HUES64 (cell line): Measurements from ENCODE around the gene CRTC3.
A peak's percentile ranks its signal among the peaks of the same experiment; 100 is the strongest.
"Not testable (repeated sequence)": the region's sequence is repeated elsewhere in the genome, so short reads cannot be mapped to it uniquely, and the experiment has no call there.

Source experiments
- H3K27ac ChIP-seq: 2 replicates; pipeline ENCODE4 v1.7.0; 2013; ENCODE audit warnings: low read depth, low read length, inconsistent platforms
- H3K27me3 ChIP-seq: 2 replicates; pipeline ENCODE4 v1.6.1; 2013; ENCODE audit warnings: mild to moderate bottlenecking, low read length; ENCODE audit not compliant: insufficient read depth
- H3K36me3 ChIP-seq: 2 replicates; pipeline ENCODE4 v1.6.1; 2013; ENCODE audit warnings: mild to moderate bottlenecking, low read length; ENCODE audit not compliant: insufficient read depth
- H3K4me1 ChIP-seq: 2 replicates; pipeline ENCODE4 v1.6.1; 2013; ENCODE audit warnings: mild to moderate bottlenecking, low read length, moderate library complexity; ENCODE audit not compliant: insufficient read depth
- H3K4me3 ChIP-seq: 2 replicates; pipeline ENCODE4 v1.5.1; 2013; ENCODE audit warnings: mild to moderate bottlenecking, low read length, moderate library complexity
- H3K9ac ChIP-seq: 2 replicates; pipeline ENCODE4 v1.6.1; 2013; ENCODE audit warnings: mild to moderate bottlenecking, low read depth, low read length
- H3K9me3 ChIP-seq: 2 replicates; pipeline ENCODE4 v1.6.1; 2013; ENCODE audit warnings: low read depth, low read length; ENCODE audit not compliant: insufficient read depth
- WGBS: fragments of 150-250, 120-280 bp; methylation state at CpG from one replicate; pipeline ENCODE4 v1.1.7; 2013; ENCODE audit warnings: missing lambda C conversion rate; 5-methylcytosine and 5-hydroxymethylcytosine counted together

The CRTC3 gene

DNA sequence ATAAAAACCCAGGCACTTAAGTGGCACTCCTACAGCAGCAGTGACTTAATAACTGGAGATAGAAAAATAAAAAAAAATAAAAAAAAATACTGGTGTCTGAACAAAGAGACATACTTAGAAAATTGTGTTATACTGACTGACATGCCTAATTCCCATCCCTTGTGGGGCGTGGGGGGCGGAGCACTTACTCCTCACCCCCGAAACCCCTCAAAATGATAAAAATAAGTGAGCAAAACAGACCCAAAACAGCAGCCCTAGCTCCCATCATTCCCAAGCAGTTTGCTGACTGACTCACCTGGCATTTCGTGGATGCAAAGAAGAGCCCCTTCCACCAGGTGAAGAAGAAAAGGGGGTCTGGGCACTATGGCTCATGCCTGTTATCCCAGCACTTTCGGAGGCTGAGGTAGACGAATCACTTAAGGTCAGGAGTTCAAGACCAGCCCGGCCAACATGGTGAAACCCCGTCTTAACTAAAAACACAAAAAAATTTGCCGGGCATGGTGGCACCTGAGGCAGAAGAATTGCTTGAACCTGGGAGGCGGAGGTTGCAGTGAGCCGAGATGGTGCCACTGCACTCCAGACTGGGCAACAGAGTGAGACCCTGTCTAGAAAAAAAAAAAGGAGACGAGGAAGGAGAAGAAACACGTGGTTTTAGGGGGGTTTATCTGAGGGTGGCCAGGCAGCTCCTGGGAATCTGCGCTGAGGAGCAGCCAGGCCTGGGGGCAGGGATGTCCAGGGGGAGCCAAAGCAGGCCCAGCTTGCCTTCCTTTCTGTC lies 136.6 kb downstream of the CRTC3 start:
- whole genome bisulfite sequencing, result 92% methylated on average over 14 of the region's 14 CpGs
- peak overlapping the region; percentile 68 for H3K4me3 ChIP-seq

DNA sequence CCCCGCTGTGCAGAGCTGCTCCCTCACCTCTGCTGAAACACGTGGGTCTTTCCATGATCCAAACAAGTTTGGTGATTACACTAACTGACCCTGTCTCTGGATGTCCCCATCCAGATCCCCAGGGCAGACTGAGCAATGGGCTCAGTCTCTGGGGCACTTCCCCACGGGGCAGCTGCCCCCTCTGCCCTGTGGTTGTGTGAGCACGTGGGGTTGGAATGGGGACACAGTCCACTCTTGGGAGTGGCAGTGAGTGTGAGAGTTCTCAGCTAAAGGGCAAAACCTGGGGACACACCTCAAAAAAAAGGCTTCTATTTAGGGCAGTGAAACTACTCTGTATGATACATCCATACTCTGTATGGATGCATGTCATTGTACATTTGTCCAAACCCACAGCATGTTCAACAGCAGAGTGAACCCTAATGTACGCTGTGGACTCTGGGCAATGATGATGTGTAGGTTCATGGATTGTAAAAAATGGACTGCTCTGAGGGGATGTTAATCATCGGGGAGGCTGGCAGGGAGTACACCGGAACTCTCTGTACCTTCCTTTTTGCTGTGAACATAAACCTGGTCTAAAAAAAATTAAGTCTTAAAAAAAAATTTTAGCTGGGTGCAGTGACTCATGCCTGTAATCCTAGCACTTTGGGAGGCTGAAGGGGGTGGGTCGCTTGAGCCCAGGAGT lies 137.5 kb downstream of the CRTC3 start:
- no peak overlapping the region for H3K9ac ChIP-seq
- WGBS, result 90% methylated on average over 8 of the region's 8 CpGs
- no peak overlapping the region for H3K4me3 ChIP-seq
- H3K27ac ChIP-seq, result no peak overlapping the region
- no peaks in the 10 kb centered on the region for H3K9me3 ChIP-seq
- no peaks in the 10 kb centered on the region for H3K36me3 ChIP-seq
- H3K4me1 ChIP-seq, result no peaks in the 10 kb centered on the region
- H3K27me3 ChIP-seq, result peaks cover 4% of the 10 kb centered on the region; the same call in 1 of the 2 replicates

More for the DNA sequence above, 136.6 kb downstream of the CRTC3 start:
- Histone ChIP-seq H3K9ac (no peak overlapping the region), H3K27me3 (peaks cover 4% of the 10 kb centered on the region; the same call in 1 of the 2 replicates), H3K27ac (no peak overlapping the region), H3K4me1 (no peaks in the 10 kb centered on the region), H3K9me3 (no peaks in the 10 kb centered on the region), H3K36me3 (no peaks in the 10 kb centered on the region)

DNA sequence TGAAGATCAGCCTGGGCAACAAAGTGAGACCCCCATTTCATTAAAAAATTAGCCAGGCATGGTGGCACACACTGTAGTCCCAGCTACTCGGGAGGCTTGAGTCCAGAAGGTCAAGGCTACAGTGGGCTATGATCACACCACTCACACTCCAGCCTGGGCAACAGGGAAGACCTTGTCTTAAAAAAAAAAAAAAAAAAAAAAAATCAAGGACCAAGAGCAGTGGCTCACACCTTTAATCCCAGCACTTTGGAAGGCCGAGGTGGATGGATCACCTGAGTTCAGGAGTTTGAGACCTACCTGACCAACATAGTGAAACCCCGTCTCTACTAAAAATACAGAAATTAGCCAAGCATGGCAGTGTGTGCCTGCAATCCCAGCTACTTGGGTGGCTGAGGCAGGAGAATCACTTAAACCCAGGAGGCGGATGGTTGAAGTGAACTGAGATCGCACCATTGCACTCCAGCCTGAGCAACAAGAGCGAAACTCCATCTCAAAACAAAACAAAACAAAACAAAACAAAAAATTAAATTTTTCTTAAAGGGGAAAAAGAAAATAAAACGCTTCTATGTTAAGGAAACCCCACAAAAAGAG lies 138.1 kb downstream of the CRTC3 start:
- H3K27ac ChIP-seq, H3K9me3 ChIP-seq, H3K4me3 ChIP-seq, H3K36me3 ChIP-seq, H3K9ac ChIP-seq, H3K4me1 ChIP-seq, H3K27me3 ChIP-seq: not testable (repeated sequence)
- WGBS, result 87% methylated on average over 6 of the region's 7 CpGs

DNA sequence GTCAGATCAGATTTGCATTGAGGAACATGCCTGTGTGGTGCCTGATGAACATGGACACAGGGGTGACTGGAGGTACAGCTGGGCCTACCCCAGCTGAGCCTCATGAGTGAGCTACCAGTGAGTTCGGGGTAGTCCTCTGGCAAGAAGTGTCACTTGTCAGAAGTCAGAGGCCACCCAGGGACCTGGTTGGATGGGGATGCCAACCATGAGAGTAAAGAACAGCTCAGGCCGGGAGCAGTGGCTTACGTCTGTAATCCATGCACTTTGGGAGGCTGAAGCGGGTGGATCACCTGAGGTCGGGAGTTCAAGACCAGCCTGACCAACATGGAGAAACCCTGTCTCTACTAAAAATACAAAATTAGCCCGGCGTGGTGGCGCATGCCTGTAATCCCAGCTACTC lies 140.9 kb downstream of the CRTC3 start:
- not testable (repeated sequence) for H3K27ac ChIP-seq, H3K9ac ChIP-seq, H3K4me3 ChIP-seq, H3K36me3 ChIP-seq, H3K27me3 ChIP-seq, H3K9me3 ChIP-seq, H3K4me1 ChIP-seq
- 95% methylated on average over 8 of the region's 8 CpGs for WGBS

DNA sequence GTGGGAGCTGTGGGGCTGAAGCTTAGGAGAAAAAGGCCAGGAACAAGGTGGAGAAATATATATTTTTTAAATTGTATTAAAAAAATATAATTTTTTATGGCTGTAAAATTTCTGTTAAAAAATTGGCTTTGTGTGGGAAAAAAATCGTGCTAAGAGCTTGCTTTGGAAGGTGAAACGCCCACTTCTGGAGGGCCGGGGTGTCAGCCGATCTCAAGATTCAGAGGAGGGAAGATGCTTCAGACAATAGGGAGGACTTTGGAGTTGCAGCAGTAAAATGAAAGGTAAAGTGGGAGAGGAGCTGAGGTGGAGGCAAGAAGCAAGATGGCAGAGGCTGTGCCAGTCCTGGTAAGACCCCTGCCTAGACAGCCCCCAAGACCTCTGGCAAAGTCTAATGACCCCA lies 141.5 kb downstream of the CRTC3 start:
- Histone ChIP-seq H3K36me3 (no peaks in the 10 kb centered on the region), H3K27me3 (peaks cover 1% of the 10 kb centered on the region; the same call in 1 of the 2 replicates), H3K4me1 (no peaks in the 10 kb centered on the region), H3K9me3 (no peaks in the 10 kb centered on the region), H3K4me3 (no peak overlapping the region), H3K9ac (no peak overlapping the region), H3K27ac (no peak overlapping the region)
- 89% methylated on average over 4 of the region's 4 CpGs for WGBS

DNA sequence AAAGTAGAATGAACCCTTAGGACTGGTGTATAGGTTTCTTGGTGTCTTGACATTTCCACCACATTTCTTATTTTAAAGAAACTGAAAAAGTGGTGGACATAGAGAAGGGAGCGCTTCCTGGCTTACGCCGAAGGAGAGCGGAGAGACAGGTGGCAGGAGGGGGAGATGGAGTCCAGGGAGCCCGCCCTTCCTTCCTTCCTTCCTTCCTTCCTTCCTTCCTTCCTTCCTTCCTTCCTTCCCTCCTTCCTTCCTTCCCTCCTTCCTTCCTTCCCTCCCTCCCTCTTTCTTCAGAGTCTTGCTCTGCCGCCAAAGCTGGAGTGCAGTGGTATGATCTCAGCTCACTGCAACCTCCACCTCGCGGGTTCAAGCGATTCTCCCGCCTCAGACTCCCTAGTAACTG lies 143.6 kb downstream of the CRTC3 start:
- H3K9me3 ChIP-seq, H3K27me3 ChIP-seq, H3K4me3 ChIP-seq, H3K4me1 ChIP-seq, H3K36me3 ChIP-seq, H3K9ac ChIP-seq, H3K27ac ChIP-seq: not testable (repeated sequence)
- 95% methylated on average over 5 of the region's 10 CpGs for WGBS

DNA sequence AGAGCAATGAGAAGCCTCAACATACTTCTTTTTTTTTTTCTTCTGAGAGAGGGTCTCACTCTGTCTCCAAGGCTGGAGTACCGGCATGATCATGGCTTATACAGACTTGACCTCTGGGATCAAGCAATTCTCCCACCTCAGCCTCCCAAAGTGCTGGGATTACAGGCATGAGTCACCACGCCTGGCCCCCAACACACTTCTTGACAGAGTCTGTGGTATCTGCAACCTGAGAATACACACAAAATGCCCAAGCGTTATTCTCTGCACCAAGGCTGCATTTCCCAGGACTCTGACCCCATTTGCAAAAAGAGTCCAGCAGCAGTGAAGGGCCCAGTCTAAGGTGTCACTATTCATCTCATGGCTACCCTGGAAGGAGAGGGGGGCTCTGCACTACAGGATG lies 144.8 kb downstream of the CRTC3 start:
- H3K9me3 ChIP-seq, result no peaks in the 10 kb centered on the region
- no peaks in the 10 kb centered on the region for H3K27me3 ChIP-seq
- no peaks in the 10 kb centered on the region for H3K36me3 ChIP-seq
- WGBS, result 92% methylated on average over 3 of the region's 3 CpGs
- H3K9ac ChIP-seq, result no peak overlapping the region
- no peak overlapping the region for H3K4me3 ChIP-seq
- no peaks in the 10 kb centered on the region for H3K4me1 ChIP-seq
- H3K27ac ChIP-seq, result no peak overlapping the region

DNA sequence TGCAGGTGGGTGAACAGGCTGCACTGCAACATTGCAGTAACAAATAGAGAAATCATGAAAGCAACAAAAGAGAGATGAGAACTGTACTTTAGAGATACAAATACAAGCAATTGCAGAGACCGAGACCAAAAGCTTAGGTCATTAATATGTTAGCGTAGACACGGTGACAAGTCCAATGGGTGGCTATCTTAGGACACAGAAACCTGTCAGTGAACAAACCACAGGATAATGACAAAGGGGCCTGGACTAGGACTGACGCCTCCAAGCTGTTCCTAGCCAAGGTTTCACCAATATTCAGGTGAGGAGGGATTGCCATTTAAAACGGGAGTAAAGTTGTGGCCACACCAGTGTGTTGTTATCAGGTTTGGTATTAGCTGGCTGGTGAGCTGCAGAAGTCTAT lies 145.7 kb downstream of the CRTC3 start:
- H3K27me3 ChIP-seq, result no peaks in the 10 kb centered on the region
- H3K4me1 ChIP-seq, result no peaks in the 10 kb centered on the region
- H3K9ac ChIP-seq, result no peak overlapping the region
- WGBS, result 97% methylated on average over 5 of the region's 5 CpGs
- no peaks in the 10 kb centered on the region for H3K36me3 ChIP-seq
- no peak overlapping the region for H3K4me3 ChIP-seq
- H3K27ac ChIP-seq, result no peak overlapping the region
- H3K9me3 ChIP-seq, result no peaks in the 10 kb centered on the region

DNA sequence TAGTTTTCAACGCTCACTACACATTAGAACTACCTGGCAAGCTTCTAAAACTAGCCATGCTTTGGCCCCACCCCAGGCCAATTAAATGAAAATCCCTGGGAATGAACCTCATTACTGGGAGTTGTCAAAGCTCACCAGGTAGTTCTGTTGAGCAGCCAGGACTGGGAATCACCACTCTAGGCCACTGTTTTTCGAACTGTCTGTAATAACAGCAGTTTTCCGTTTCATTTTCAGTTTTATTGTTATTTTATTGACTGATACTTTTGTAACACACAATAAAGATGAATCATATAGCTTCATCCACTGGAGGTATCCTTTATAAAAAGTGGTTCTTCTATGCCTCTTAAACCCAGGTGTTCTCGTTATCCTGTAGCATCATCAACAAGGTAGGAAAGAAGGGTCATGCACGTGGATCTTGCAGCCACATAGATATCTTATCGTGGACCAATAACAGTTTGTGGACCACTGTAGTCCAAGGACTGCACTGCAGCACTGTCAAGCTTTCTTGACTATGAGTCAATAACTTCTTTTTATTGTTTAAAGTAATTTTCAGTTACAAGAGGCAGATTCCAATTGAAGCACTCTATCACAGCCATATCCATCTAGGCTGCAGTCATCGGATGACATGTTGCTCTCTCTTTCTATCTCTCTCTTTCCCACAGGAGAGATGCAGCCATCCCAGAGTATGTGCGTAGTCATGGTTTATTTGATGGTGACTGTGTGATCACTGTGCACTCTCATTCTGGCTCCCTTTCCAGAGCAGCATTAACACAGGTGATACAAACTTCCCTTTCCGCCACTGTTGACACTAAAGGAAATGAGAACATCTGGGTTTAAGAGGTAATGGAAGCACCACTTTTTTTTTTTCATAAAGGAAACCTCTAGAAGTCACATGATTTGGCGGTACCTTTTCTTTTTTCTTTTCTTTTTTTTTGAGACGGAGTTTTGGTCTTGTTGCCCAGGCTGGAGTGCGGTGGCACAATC lies 148.4 kb downstream of the CRTC3 start:
- no peak overlapping the region for H3K9ac ChIP-seq
- no peaks in the 10 kb centered on the region for H3K9me3 ChIP-seq
- H3K4me1 ChIP-seq, result no peaks in the 10 kb centered on the region
- H3K27ac ChIP-seq, result no peak overlapping the region
- no peaks in the 10 kb centered on the region for H3K27me3 ChIP-seq
- no peak overlapping the region for H3K4me3 ChIP-seq
- H3K36me3 ChIP-seq, result no peaks in the 10 kb centered on the region
- 93% methylated on average over 11 of the region's 12 CpGs for WGBS

DNA sequence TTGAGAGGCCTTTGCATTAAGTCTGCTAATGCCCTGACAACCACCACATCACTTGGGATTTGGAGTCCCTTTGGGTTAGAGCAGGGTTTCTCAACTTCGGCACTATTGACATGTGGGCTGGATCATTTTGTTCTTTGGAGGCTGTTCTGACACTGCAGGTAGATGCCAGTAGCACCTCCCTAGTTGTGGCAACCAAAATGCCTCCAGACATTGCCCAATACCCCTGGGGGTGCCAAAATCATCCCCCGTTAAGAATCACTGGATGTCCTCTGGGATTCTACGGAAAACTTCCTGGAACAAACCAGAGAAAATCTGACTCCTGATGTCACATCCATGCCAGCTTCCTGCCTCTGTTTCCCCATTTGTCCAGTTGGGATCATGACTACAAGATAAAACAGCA lies 150.2 kb downstream of the CRTC3 start:
- Histone ChIP-seq H3K9ac (no peak overlapping the region), H3K4me1 (peaks cover 4% of the 10 kb centered on the region; the same call in 1 of the 2 replicates), H3K27me3 (no peaks in the 10 kb centered on the region), H3K9me3 (no peaks in the 10 kb centered on the region), H3K27ac (no peak overlapping the region), H3K36me3 (no peaks in the 10 kb centered on the region), H3K4me3 (no peak overlapping the region)
- WGBS, result 93% methylated on average over 3 of the region's 3 CpGs
